IMR-90 (cell line): ENCODE results near the gene TENM4.

Experiments
- CTCF ChIP-seq: conservative IDR thresholded peaks from 2 replicates; pipeline ENCODE4 v1.5.1; 2012; ENCODE audit warnings: mild to moderate bottlenecking, low read depth, low read length, improper control_type of control experiment
- FOS ChIP-seq: fragments of 150-350 bp; IDR thresholded peaks from 2 replicates; pipeline ENCODE4 v1.6.1; 2016; ENCODE audit warnings: low read depth, low read length
- POLR2A ChIP-seq: IDR thresholded peaks from 2 replicates; pipeline ENCODE4 v1.6.1; 2012; ENCODE audit warnings: mild to moderate bottlenecking, low read depth, low read length

GRCh38 chr11:78943154-78943553 is 497.7 kb downstream of the TENM4 start:
- TF ChIP-seq CTCF (no peak), POLR2A (no peak), FOS (no peak)
